ENCODE measurements around the gene HSPA1L. TPM values are rescaled to one million over a fixed set of nuclear protein-coding genes. Genes with fewer than 3 reads are reported as not detected.
A peak's percentile ranks its signal among the peaks of the same experiment; 100 is the strongest.
"Not testable (repeated sequence)": the region's sequence is repeated elsewhere in the genome, so short reads cannot be mapped to it uniquely, and the experiment has no call there.

The HSPA1L gene
- total and polyA plus RNA-seq, 5 experiments from 2014 or later, result 0.56 to 4.0 (median 1.6) TPM

GRCh38 chr6:31834367-31835250 is 19.5 kb upstream of the HSPA1L start:
- no peaks in the 10 kb centered on the region for H3K9me3 Mint-ChIP-seq
- H3K4me1 Mint-ChIP-seq, result peaks cover 22 to 66% (median 53%) of the 10 kb centered on the region in 4 donors
- H3K27me3 Mint-ChIP-seq, result no peaks in the 10 kb centered on the region
- peak overlapping the region; percentile 94 to 100 (median 99) for H3K27ac Mint-ChIP-seq
- DNase-seq (peak; percentile 64 to 92 (median 79)), ATAC-seq (peak; percentile 76 to 80)
- POLR2A ChIA-PET, result interaction anchor here (0.5 to 4.2 kb wide), 24 partner anchors 8 to 1622 kb away, joined by 3 to 18 read pairs (median 5); partner anchors contain the start of genes ABHD16A, CSNK2B, EHMT2 and GPANK1
- H3K36me3 Mint-ChIP-seq, result peaks cover 0 to 36% (median 11%) of the 10 kb centered on the region in 3 donors
- peak overlapping the region; percentile 91 to 100 (median 97) for H3K4me3 Mint-ChIP-seq

GRCh38 chr6:31831350-31832215 is 16.5 kb upstream of the HSPA1L start:
- H3K27ac Mint-ChIP-seq, result peak overlapping the region in 4 of 10 donors; percentile 60 to 87 (median 81)
- H3K4me1 Mint-ChIP-seq, result peaks cover 10 to 47% (median 40%) of the 10 kb centered on the region in 4 donors
- DNase-seq (no peak), ATAC-seq (no peak)
- no peaks in the 10 kb centered on the region for H3K27me3 Mint-ChIP-seq
- POLR2A ChIA-PET, result interaction anchor here (0.6 to 2.4 kb wide), 12 partner anchors 9 to 1335 kb away, joined by 3 to 10 read pairs (median 4); partner anchors contain the start of genes ABHD16A, CLIC1, DDAH2 and LY6G5C
- H3K9me3 Mint-ChIP-seq, result no peaks in the 10 kb centered on the region
- peaks cover 0 to 6% (median 0%) of the 10 kb centered on the region in 3 donors for H3K36me3 Mint-ChIP-seq
- H3K4me3 Mint-ChIP-seq, result peak overlapping the region in 9 of 10 donors; percentile 73 to 94 (median 90)

- POLR2A ChIA-PET, result interaction anchor here (0.7 to 2.4 kb wide), 12 partner anchors 8 to 250 kb away, joined by 3 to 10 read pairs (median 6); partner anchors contain the start of genes ABHD16A, DDAH2, HSPA1A and HSPA1L
- H3K27me3 Mint-ChIP-seq, result no peaks in the 10 kb centered on the region
- no peaks in the 10 kb centered on the region for H3K9me3 Mint-ChIP-seq
- H3K36me3 Mint-ChIP-seq, result no peaks in the 10 kb centered on the region
- no peak for DNase-seq
- peak overlapping the region; percentile 73 to 94 (median 90) for H3K4me3 Mint-ChIP-seq
- peak overlapping the region; percentile 60 to 92 (median 86) for H3K27ac Mint-ChIP-seq
- peaks cover 10 to 47% (median 35%) of the 10 kb centered on the region in 4 donors for H3K4me1 Mint-ChIP-seq
- no peak for ATAC-seq
Measured at GRCh38 chr6:31830886-31831335, 15.8 kb upstream of the HSPA1L start.

DNA sequence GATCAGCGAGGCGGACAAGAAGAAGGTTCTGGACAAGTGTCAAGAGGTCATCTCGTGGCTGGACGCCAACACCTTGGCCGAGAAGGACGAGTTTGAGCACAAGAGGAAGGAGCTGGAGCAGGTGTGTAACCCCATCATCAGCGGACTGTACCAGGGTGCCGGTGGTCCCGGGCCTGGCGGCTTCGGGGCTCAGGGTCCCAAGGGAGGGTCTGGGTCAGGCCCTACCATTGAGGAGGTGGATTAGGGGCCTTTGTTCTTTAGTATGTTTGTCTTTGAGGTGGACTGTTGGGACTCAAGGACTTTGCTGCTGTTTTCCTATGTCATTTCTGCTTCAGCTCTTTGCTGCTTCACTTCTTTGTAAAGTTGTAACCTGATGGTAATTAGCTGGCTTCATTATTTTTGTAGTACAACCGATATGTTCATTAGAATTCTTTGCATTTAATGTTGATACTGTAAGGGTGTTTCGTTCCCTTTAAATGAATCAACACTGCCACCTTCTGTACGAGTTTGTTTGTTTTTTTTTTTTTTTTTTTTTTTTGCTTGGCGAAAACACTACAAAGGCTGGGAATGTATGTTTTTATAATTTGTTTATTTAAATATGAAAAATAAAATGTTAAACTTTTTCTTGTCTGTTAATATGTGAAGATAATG is 14.7 kb upstream of the HSPA1L start:
- ATAC-seq (peak; percentile 6 to 17), DNase-seq (peak in 3 of 10 donors; percentile 54 to 63 (median 58))
- peak overlapping the region; percentile 26 to 91 (median 81) for H3K27ac Mint-ChIP-seq
- no peaks in the 10 kb centered on the region for H3K27me3 Mint-ChIP-seq
- peaks cover 7 to 48% (median 31%) of the 10 kb centered on the region in 4 donors for H3K4me1 Mint-ChIP-seq
- H3K9me3 Mint-ChIP-seq, result no peaks in the 10 kb centered on the region
- H3K36me3 Mint-ChIP-seq, result no peaks in the 10 kb centered on the region
- peak overlapping the region; percentile 73 to 94 (median 90) for H3K4me3 Mint-ChIP-seq
- POLR2A ChIA-PET, result interaction anchor here (0.7 to 2.4 kb wide), 15 partner anchors 9 to 249 kb away, joined by 3 to 13 read pairs (median 7); partner anchors contain the start of genes ABHD16A, BAG6, DDAH2 and HSPA1A

- H3K4me1 Mint-ChIP-seq, result peaks cover 8 to 53% (median 33%) of the 10 kb centered on the region in 4 donors
Measured at GRCh38 chr6:31827286-31828079, 12.4 kb upstream of the HSPA1L start, which contains the start of gene HSPA1B. Gene HSPA1B, plus strand, starts transcription at chr6:31827738. Its CDS starts 213 bp downstream, at chr6:31827951.

DNA sequence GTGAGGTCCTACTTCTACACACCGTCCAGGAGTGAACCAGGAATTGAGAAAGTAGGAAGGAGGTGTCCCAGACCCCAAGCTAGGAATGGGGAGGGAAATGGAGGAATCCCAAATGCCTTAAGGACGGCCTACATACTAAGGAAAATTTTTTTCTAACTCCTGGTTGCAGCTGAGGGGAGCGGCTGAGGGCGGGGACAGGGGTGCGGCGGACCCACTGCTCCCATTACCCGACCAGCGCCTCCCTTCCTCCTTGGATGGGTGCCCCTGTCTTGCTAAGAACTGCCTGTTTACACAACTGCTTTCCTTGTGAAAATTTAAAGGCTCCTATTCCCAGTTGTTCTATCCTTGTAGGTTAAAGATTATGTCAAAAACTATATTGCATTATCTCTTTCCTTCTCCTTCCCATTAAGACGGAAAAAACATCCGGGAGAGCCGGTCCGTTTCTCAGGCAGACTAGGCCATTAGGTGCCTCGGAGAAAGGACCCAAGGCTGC is 11.8 kb upstream of the HSPA1L start:
- ATAC-seq (peak; percentile 4 to 11), DNase-seq (peak in 1 of 10 donors; percentile 21)
- Mint-ChIP-seq H3K9me3 (no peaks in the 10 kb centered on the region), H3K36me3 (no peaks in the 10 kb centered on the region), H3K4me1 (peaks cover 8 to 59% (median 39%) of the 10 kb centered on the region in 4 donors), H3K27ac (peak overlapping the region; percentile 81 to 99 (median 96)), H3K4me3 (peak overlapping the region; percentile 84 to 96 (median 92)), H3K27me3 (no peaks in the 10 kb centered on the region)
- POLR2A ChIA-PET, result interaction anchor here (0.6 to 3.0 kb wide), 19 partner anchors 8 to 1018 kb away, joined by 3 to 18 read pairs (median 5); partner anchors contain the start of genes ABHD16A, BAG6, DDAH2 and DXO

More at GRCh38 chr6:31827286-31828079, 12.4 kb upstream of the HSPA1L start, which contains the start of gene HSPA1B:
- peak; percentile 59 to 90 (median 76) for DNase-seq
- POLR2A ChIA-PET, result interaction anchor here (0.6 to 3.0 kb wide), 17 partner anchors 8 to 1018 kb away, joined by 3 to 18 read pairs (median 4); partner anchors contain the start of genes ABHD16A, BAG6, DDAH2 and DXO
- H3K36me3 Mint-ChIP-seq, result no peaks in the 10 kb centered on the region
- peak within 1 kb of the TSS; percentile 81 to 99 (median 96) for H3K27ac Mint-ChIP-seq
- peak within 1 kb of the TSS; percentile 84 to 96 (median 92) for H3K4me3 Mint-ChIP-seq
- peak; percentile 72 to 74 for ATAC-seq
- H3K27me3 Mint-ChIP-seq, result no peaks in the 10 kb centered on the region
- H3K9me3 Mint-ChIP-seq, result no peaks in the 10 kb centered on the region

DNA sequence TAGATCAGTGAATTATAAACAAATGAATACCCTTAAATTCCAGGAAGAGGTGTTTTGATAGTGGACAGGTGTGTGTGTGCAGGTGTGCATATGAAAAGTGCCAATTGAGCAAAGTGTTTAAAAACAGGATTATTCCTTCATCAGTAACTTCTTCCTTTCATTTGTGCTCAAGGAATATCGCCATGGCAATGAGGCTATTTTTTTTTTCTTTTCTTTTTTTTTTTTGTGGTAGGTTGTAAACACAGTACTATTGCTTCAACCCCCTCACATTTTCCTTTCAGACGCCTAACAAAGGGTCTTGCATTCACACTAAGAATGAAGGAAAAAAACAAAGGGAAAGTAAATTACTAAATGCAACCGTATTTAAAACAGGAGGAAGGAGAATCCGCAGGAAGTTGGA is 10.5 kb upstream of the HSPA1L start:
- POLR2A ChIA-PET, result interaction anchor here (0.6 to 3.0 kb wide), 3 partner anchors 10 to 173 kb away, joined by 3 to 13 read pairs (median 4); partner anchors contain the start of genes BAG6, EHMT2, HSPA1A and HSPA1L
- H3K27ac Mint-ChIP-seq, result peak overlapping the region in 5 of 10 donors; percentile 6 to 99 (median 98)
- peaks cover 8 to 64% (median 40%) of the 10 kb centered on the region in 4 donors for H3K4me1 Mint-ChIP-seq
- H3K4me3 Mint-ChIP-seq, result peak overlapping the region in 5 of 10 donors; percentile 18 to 84 (median 39)
- DNase-seq (no peak), ATAC-seq (no peak)
- no peaks in the 10 kb centered on the region for H3K36me3 Mint-ChIP-seq
- H3K27me3 Mint-ChIP-seq, result no peaks in the 10 kb centered on the region
- no peaks in the 10 kb centered on the region for H3K9me3 Mint-ChIP-seq

DNA sequence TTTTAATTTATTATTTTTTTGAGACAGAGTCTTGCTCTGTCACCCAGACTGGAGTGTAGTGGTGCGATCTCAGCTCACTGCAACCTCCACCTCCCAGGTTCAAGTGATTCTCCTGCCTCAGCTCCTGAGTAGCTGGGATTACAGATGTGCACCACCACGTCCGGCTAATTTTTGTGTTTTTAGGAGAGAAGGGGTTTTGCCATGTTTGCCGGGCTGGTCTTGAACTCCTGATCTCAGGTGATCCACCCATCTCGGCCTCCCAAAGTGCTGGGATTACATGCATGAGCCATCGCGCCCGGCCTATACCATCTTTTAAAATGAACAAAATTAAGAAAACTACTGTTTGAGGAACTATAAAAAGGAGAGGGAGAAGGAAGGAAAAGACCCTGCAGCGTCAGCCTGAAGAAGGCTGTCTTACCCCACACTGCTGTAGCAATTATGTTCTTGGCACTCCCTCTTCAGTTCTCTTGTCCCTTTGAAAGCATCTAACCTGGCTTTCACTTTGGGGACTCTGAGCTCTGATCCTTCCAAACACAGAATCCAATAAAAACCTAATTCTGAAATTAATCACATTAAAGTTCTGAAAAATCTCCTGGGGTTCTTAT is 8.6 kb upstream of the HSPA1L start:
- DNase-seq, H3K36me3 Mint-ChIP-seq, ATAC-seq, H3K27me3 Mint-ChIP-seq, H3K9me3 Mint-ChIP-seq: not testable (repeated sequence)
- Mint-ChIP-seq H3K4me3 (peak overlapping the region in 7 of 10 donors; percentile 3 to 56 (median 18)), H3K4me1 (peaks cover 7 to 62% (median 36%) of the 10 kb centered on the region in 4 donors), H3K27ac (peak overlapping the region in 5 of 10 donors; percentile 33 to 90 (median 43))
- POLR2A ChIA-PET, result interaction anchor here (0.6 to 1.3 kb wide), 3 partner anchors 94 to 1209 kb away, joined by 3 to 7 read pairs (median 3); partner anchors contain the start of gene DDAH2

DNA sequence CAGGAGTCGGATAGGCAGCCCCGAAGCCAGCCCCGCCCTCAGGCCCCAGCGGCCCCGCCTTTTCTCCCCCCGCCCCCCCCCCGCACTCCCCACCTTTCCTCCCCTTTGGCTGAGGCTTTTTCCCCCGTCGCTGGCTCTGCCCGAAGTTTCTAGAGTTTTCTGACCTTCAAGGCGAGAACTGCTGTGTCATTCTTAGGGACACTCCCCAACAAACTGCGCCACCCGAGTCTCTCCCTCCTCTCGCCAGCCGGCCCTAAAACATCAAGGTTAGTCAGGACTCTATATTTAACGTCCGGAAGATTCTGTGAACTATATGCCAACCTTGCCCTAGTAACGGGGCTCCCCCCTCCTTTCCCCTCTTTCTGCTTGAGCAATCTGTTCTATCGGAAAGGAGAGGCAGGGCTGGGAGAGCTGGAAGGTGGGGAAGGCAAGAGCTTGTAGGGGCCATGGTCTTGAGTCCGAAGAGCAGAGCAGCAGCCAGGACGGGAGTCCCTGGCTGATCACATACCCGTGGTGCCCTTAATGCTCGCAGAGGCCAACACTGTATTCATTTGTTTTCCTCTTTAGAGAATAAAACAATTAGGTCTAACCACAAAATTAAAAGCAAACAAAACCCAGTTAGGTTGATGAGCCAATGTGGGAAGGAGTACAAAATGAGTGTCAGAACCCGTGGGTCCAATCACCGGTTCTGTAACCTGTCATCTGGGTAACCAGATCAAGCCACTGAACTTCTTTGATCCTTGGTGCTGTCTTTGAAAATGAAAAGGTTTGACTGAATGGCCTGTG is 7.1 kb upstream of the HSPA1L start:
- ATAC-seq (peak; percentile 26 to 52), DNase-seq (peak; percentile 38 to 70 (median 52))
- Mint-ChIP-seq H3K4me1 (peaks cover 10 to 75% (median 44%) of the 10 kb centered on the region in 4 donors), H3K27ac (peak overlapping the region; percentile 80 to 98 (median 94)), H3K9me3 (no peaks in the 10 kb centered on the region), H3K36me3 (no peaks in the 10 kb centered on the region), H3K4me3 (peak overlapping the region; percentile 85 to 97 (median 95)), H3K27me3 (no peaks in the 10 kb centered on the region)
- POLR2A ChIA-PET, result interaction anchor here (0.6 to 1.6 kb wide), 6 partner anchors 9 to 1132 kb away, joined by 3 to 9 read pairs (median 3); partner anchors contain the start of genes DDAH2 and DDX39B
